ENCODE data around the gene CFAP210.
"Not testable (repeated sequence)": the region's sequence is repeated elsewhere in the genome, so short reads cannot be mapped to it uniquely, and the experiment has no call there.

Gene CFAP210

GRCh38 chr2:169712791-169713227, 18.6 kb upstream of the CFAP210 start:
- no peak for DNase-seq

- no peak for DNase-seq
Measured at GRCh38 chr2:169711751-169712509, 17.7 kb upstream of the CFAP210 start.

GRCh38 chr2:169709981-169710380, 15.8 kb upstream of the CFAP210 start:
- no peak for DNase-seq

GRCh38 chr2:169709331-169709730, 15.1 kb upstream of the CFAP210 start:
- no peak for DNase-seq

GRCh38 chr2:169707626-169708025, 13.4 kb upstream of the CFAP210 start:
- DNase-seq = no peak

- DNase-seq = no peak
Measured at GRCh38 chr2:169705927-169706326, 11.7 kb upstream of the CFAP210 start.

GRCh38 chr2:169704160-169704708, 10.0 kb upstream of the CFAP210 start:
- DNase-seq = no peak

GRCh38 chr2:169702996-169703395, 8.8 kb upstream of the CFAP210 start:
- DNase-seq = no peak

GRCh38 chr2:169699173-169699572, 5.0 kb upstream of the CFAP210 start:
- DNase-seq = not testable (repeated sequence)

GRCh38 chr2:169696381-169696780, 2.2 kb upstream of the CFAP210 start:
- no peak for DNase-seq

- DNase-seq = no peak
Measured at GRCh38 chr2:169694894-169695260, 672 bp upstream of the CFAP210 start.

GRCh38 chr2:169693360-169693759, 845 bp downstream of the CFAP210 start:
- DNase-seq = no peak

- DNase-seq = no peak
Measured at GRCh38 chr2:169692718-169693117, 1.5 kb downstream of the CFAP210 start.

GRCh38 chr2:169690958-169691357, 3.2 kb downstream of the CFAP210 start:
- DNase-seq = no peak

GRCh38 chr2:169687943-169688342, 6.3 kb downstream of the CFAP210 start:
- not testable (repeated sequence) for DNase-seq

GRCh38 chr2:169686825-169687224, 7.4 kb downstream of the CFAP210 start:
- not testable (repeated sequence) for DNase-seq

GRCh38 chr2:169684712-169685111, 9.5 kb downstream of the CFAP210 start:
- not testable (repeated sequence) for DNase-seq

GRCh38 chr2:169684135-169684565, 10.1 kb downstream of the CFAP210 start:
- no peak for DNase-seq

- no peak for DNase-seq
Measured at GRCh38 chr2:169683425-169684134, 10.6 kb downstream of the CFAP210 start.

GRCh38 chr2:169683054-169683424, 11.2 kb downstream of the CFAP210 start:
- no peak for DNase-seq

- DNase-seq = no peak
Measured at GRCh38 chr2:169676850-169677249, 17.4 kb downstream of the CFAP210 start.

GRCh38 chr2:169676357-169676756, 17.8 kb downstream of the CFAP210 start:
- DNase-seq = no peak

- DNase-seq = no peak
Measured at GRCh38 chr2:169673921-169674320, 20.3 kb downstream of the CFAP210 start.

- no peak for DNase-seq
Measured at GRCh38 chr2:169673106-169673505, 21.1 kb downstream of the CFAP210 start.
